Osteoblast (primary cell): ENCODE data around the gene ECEL1. TPM values are rescaled to one million over a fixed set of nuclear protein-coding genes. Genes with fewer than 3 reads are reported as not detected.

Experiments
- DNase-seq: peaks from one replicate; pipeline ENCODE4 v3.0.0; 2011; ENCODE audit warnings: low spot score, mixed read lengths; ENCODE audit not compliant: insufficient read length; ENCODE audit errors: missing footprints
- H2AFZ ChIP-seq: 2 replicates; pipeline ENCODE4 v1.6.0; 2011; ENCODE audit warnings: mild to moderate bottlenecking, low read length
- H3K27ac ChIP-seq: 2 replicates; pipeline ENCODE4 v1.5.1; 2011; ENCODE audit warnings: mild to moderate bottlenecking, low read depth, low read length, moderate library complexity
- H3K27me3 ChIP-seq: 2 replicates; pipeline ENCODE4 v1.6.0; 2012; ENCODE audit warnings: mild to moderate bottlenecking, control low read depth, inconsistent platforms, low read length, moderate library complexity; ENCODE audit not compliant: insufficient read depth
- H3K36me3 ChIP-seq: 2 replicates; pipeline ENCODE4 v1.5.1; 2011; ENCODE audit warnings: mild to moderate bottlenecking, low read length, control low read depth, moderate library complexity; ENCODE audit not compliant: insufficient read depth
- H3K4me1 ChIP-seq: 2 replicates; pipeline ENCODE4 v1.5.1; 2011; ENCODE audit warnings: mild to moderate bottlenecking, low read length, control low read depth, moderate library complexity; ENCODE audit not compliant: insufficient read depth
- H3K4me2 ChIP-seq: 2 replicates; pipeline ENCODE4 v1.6.0; 2011; ENCODE audit warnings: mild to moderate bottlenecking, low read length; ENCODE audit not compliant: insufficient read depth
- H3K4me3 ChIP-seq: fragments of 200-600 bp; sonication (generic); 3 replicates; pipeline ENCODE4 v1.5.1; 2012; ENCODE audit warnings: mild to moderate bottlenecking, low read length, inconsistent platforms; ENCODE audit not compliant: insufficient read depth
- H3K79me2 ChIP-seq: 2 replicates; pipeline ENCODE4 v1.6.0; 2012; ENCODE audit warnings: mild to moderate bottlenecking, low read length, control low read depth, inconsistent platforms; ENCODE audit not compliant: insufficient read depth
- H3K9me3 ChIP-seq: 2 replicates; pipeline ENCODE4 v1.5.1; 2011; ENCODE audit warnings: low read depth, low read length, control low read depth
- H4K20me1 ChIP-seq: 2 replicates; pipeline ENCODE4 v1.6.0; 2012; ENCODE audit warnings: mild to moderate bottlenecking, low read length, control low read depth; ENCODE audit not compliant: insufficient read depth
- CTCF ChIP-seq: IDR thresholded peaks from 2 replicates; pipeline ENCODE4 v1.5.1; 2011; ENCODE audit warnings: mild to moderate bottlenecking, low read depth, low read length, moderate library complexity; ENCODE audit errors: extremely low read depth
- total RNA-seq: library from RNA; depleted of rRNA; stranded (reverse); fragments of >200 nt; gene quantifications from 2 replicates; pipeline ENCODE4 v1.2.3, GENCODE V29; 2012

The ECEL1 gene
- total RNA-seq, 1 donor = not detected

GRCh38 chr2:232518844-232519243, 31.2 kb upstream of the ECEL1 start:
- Histone ChIP-seq H3K36me3 (no peaks in the 10 kb centered on the region), H3K4me2 (no peak overlapping the region), H3K79me2 (no peaks in the 10 kb centered on the region), H3K27me3 (peaks cover 50% of the 10 kb centered on the region), H3K27ac (no peak overlapping the region), H3K9me3 (no peaks in the 10 kb centered on the region), H2AFZ (no peak overlapping the region), H4K20me1 (peaks cover 4% of the 10 kb centered on the region), H3K4me3 (no peak overlapping the region), H3K4me1 (no peaks in the 10 kb centered on the region)
- TF ChIP-seq CTCF = no peak
- DNase-seq = no peak

GRCh38 chr2:232516551-232516950, 28.9 kb upstream of the ECEL1 start:
- H3K4me3 ChIP-seq = no peak overlapping the region
- no peak for DNase-seq
- H3K27me3 ChIP-seq = peaks cover 38% of the 10 kb centered on the region
- peaks cover 3% of the 10 kb centered on the region for H4K20me1 ChIP-seq
- no peak for TF ChIP-seq CTCF
- H3K36me3 ChIP-seq = no peaks in the 10 kb centered on the region
- no peak overlapping the region for H3K27ac ChIP-seq
- no peak overlapping the region for H2AFZ ChIP-seq
- no peaks in the 10 kb centered on the region for H3K79me2 ChIP-seq
- H3K4me1 ChIP-seq = no peaks in the 10 kb centered on the region
- H3K9me3 ChIP-seq = no peaks in the 10 kb centered on the region
- no peak overlapping the region for H3K4me2 ChIP-seq

- TF ChIP-seq CTCF = no peak
- no peak overlapping the region for H3K4me2 ChIP-seq
- no peaks in the 10 kb centered on the region for H3K4me1 ChIP-seq
- DNase-seq = no peak
- H3K9me3 ChIP-seq = no peaks in the 10 kb centered on the region
- no peak overlapping the region for H2AFZ ChIP-seq
- H3K27me3 ChIP-seq = peaks cover 29% of the 10 kb centered on the region
- H3K27ac ChIP-seq = no peak overlapping the region
- H3K4me3 ChIP-seq = no peak overlapping the region
- H3K36me3 ChIP-seq = no peaks in the 10 kb centered on the region
- no peaks in the 10 kb centered on the region for H3K79me2 ChIP-seq
- H4K20me1 ChIP-seq = no peaks in the 10 kb centered on the region
Observed at GRCh38 chr2:232515639-232516038, 28.0 kb upstream of the ECEL1 start.

GRCh38 chr2:232513353-232513752, 25.7 kb upstream of the ECEL1 start:
- no peaks in the 10 kb centered on the region for H4K20me1 ChIP-seq
- H3K4me1 ChIP-seq = no peaks in the 10 kb centered on the region
- no peaks in the 10 kb centered on the region for H3K79me2 ChIP-seq
- peaks cover 27% of the 10 kb centered on the region for H3K27me3 ChIP-seq
- no peak overlapping the region for H3K4me2 ChIP-seq
- H3K36me3 ChIP-seq = no peaks in the 10 kb centered on the region
- DNase-seq = no peak
- no peak overlapping the region for H3K27ac ChIP-seq
- H2AFZ ChIP-seq = no peak overlapping the region
- TF ChIP-seq CTCF = no peak
- H3K4me3 ChIP-seq = no peak overlapping the region
- no peaks in the 10 kb centered on the region for H3K9me3 ChIP-seq
